ENCODE measurements around the gene AP4S1.

AP4S1 gene

DNA sequence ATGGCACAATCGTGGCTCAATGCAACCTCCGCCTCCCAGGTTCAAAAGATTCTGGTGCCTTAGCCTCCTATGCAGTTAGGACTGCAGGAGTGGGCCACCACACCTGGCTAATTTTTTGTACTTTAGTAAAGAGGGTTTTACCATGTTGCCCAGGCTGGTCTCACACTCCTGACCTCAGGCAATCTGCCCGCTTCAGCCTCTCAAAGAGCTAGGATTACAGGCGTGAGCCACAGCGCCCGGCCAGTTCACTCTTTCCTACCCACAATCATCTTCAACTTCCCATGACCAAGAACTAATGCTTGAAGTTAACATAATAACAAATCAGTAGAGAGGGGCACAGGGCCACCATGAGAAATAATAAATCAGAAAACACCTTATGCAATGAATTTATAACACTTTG, 99.8 kb downstream of the AP4S1 start:
- H3K4me3 ChIP-seq (ENCODE audit: low read depth in 1 of 5, low read length in 5 of 5) = no peak overlapping the region
- H3K27ac ChIP-seq (ENCODE audit: low read depth, low read length) = no peak overlapping the region
- H3K9ac ChIP-seq (ENCODE audit: low read length in 5 of 5) = no peak overlapping the region
- H3K36me3 ChIP-seq (ENCODE audit: control insufficient read depth in 5 of 5, insufficient read depth in 5 of 5, low read length in 5 of 5) = peaks cover 53 to 78% (median 59%) of the 10 kb centered on the region in 5 donors
- peaks cover 0 to 5% (median 0%) of the 10 kb centered on the region in 5 donors for H3K4me1 ChIP-seq (ENCODE audit: control insufficient read depth in 5 of 5, insufficient read depth in 5 of 5, low read length in 5 of 5)
- H3K9me3 ChIP-seq (ENCODE audit: control insufficient read depth in 5 of 5, low read length in 5 of 5) = no peaks in the 10 kb centered on the region
- H3K27me3 ChIP-seq (ENCODE audit: control insufficient read depth in 5 of 5, insufficient read depth in 4 of 5, low read length in 5 of 5) = no peaks in the 10 kb centered on the region

- H3K9ac ChIP-seq (ENCODE audit: low read length in 5 of 5) = no peak overlapping the region
- H3K4me3 ChIP-seq (ENCODE audit: low read depth in 1 of 5, low read length in 5 of 5) = no peak overlapping the region
- no peak overlapping the region for H3K27ac ChIP-seq (ENCODE audit: low read depth, low read length)
- no peaks in the 10 kb centered on the region for H3K27me3 ChIP-seq (ENCODE audit: control insufficient read depth in 5 of 5, insufficient read depth in 4 of 5, low read length in 5 of 5)
- no peaks in the 10 kb centered on the region for H3K4me1 ChIP-seq (ENCODE audit: control insufficient read depth in 5 of 5, insufficient read depth in 5 of 5, low read length in 5 of 5)
- peaks cover 43 to 76% (median 58%) of the 10 kb centered on the region in 5 donors for H3K36me3 ChIP-seq (ENCODE audit: control insufficient read depth in 5 of 5, insufficient read depth in 5 of 5, low read length in 5 of 5)
- no peaks in the 10 kb centered on the region for H3K9me3 ChIP-seq (ENCODE audit: control insufficient read depth in 5 of 5, low read length in 5 of 5)
Measured at GRCh38 chr14:31126680-31127079, 101.2 kb downstream of the AP4S1 start.

- H3K9ac ChIP-seq (ENCODE audit: low read length in 5 of 5) = no peak overlapping the region
- peaks cover 36 to 76% (median 58%) of the 10 kb centered on the region in 5 donors for H3K36me3 ChIP-seq (ENCODE audit: control insufficient read depth in 5 of 5, insufficient read depth in 5 of 5, low read length in 5 of 5)
- no peak overlapping the region for H3K27ac ChIP-seq (ENCODE audit: low read depth, low read length)
Measured at GRCh38 chr14:31127690-31128089, 102.2 kb downstream of the AP4S1 start.

GRCh38 chr14:31128601-31129526, 103.4 kb downstream of the AP4S1 start:
- Histone ChIP-seq H3K9me3 (ENCODE audit: control insufficient read depth in 5 of 5, low read length in 5 of 5) (no peaks in the 10 kb centered on the region), H3K27me3 (ENCODE audit: control insufficient read depth in 5 of 5, insufficient read depth in 4 of 5, low read length in 5 of 5) (no peaks in the 10 kb centered on the region), H3K4me3 (ENCODE audit: low read depth in 1 of 5, low read length in 5 of 5) (no peak overlapping the region), H3K36me3 (ENCODE audit: control insufficient read depth in 5 of 5, insufficient read depth in 5 of 5, low read length in 5 of 5) (peaks cover 41 to 79% (median 51%) of the 10 kb centered on the region in 5 donors), H3K27ac (ENCODE audit: low read depth, low read length) (no peak overlapping the region), H3K9ac (ENCODE audit: low read length in 5 of 5) (peak overlapping the region in 1 of 5 donors; percentile 9), H3K4me1 (ENCODE audit: control insufficient read depth in 5 of 5, insufficient read depth in 5 of 5, low read length in 5 of 5) (no peaks in the 10 kb centered on the region)

More at GRCh38 chr14:31127690-31128089, 102.2 kb downstream of the AP4S1 start:
- H3K27me3 ChIP-seq (ENCODE audit: control insufficient read depth in 5 of 5, insufficient read depth in 4 of 5, low read length in 5 of 5) = no peaks in the 10 kb centered on the region
- no peak overlapping the region for H3K4me3 ChIP-seq (ENCODE audit: low read depth in 1 of 5, low read length in 5 of 5)
- no peaks in the 10 kb centered on the region for H3K4me1 ChIP-seq (ENCODE audit: control insufficient read depth in 5 of 5, insufficient read depth in 5 of 5, low read length in 5 of 5)
- no peaks in the 10 kb centered on the region for H3K9me3 ChIP-seq (ENCODE audit: control insufficient read depth in 5 of 5, low read length in 5 of 5)

DNA sequence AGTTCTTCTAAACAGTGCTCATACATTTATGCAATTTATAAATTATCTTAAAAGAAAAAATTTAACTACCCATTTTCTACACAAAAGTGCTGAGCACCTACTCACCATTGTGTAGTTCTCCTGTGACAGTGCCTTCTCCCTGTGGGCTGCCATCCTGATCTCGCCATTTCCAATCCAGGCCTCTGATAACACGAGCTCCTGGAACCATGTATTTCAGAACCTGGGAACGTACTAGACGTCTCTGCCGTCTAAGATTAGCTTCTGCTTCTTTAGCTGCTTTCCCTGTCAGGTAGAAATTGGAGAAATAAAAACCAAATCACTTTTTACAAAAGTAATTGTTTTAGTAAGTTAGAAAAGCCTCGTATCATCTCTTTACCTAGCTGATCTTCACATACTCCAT, 107.7 kb downstream of the AP4S1 start:
- H3K4me3 ChIP-seq (ENCODE audit: low read depth in 1 of 5, low read length in 5 of 5) = no peak overlapping the region
- no peak overlapping the region for H3K9ac ChIP-seq (ENCODE audit: low read length in 5 of 5)
- H3K27ac ChIP-seq (ENCODE audit: low read depth, low read length) = no peak overlapping the region
- H3K4me1 ChIP-seq (ENCODE audit: control insufficient read depth in 5 of 5, insufficient read depth in 5 of 5, low read length in 5 of 5) = peaks cover 0 to 1% (median 0%) of the 10 kb centered on the region in 5 donors
- H3K9me3 ChIP-seq (ENCODE audit: control insufficient read depth in 5 of 5, low read length in 5 of 5) = no peaks in the 10 kb centered on the region
- H3K36me3 ChIP-seq (ENCODE audit: control insufficient read depth in 5 of 5, insufficient read depth in 5 of 5, low read length in 5 of 5) = peaks cover 43 to 83% (median 55%) of the 10 kb centered on the region in 5 donors
- H3K27me3 ChIP-seq (ENCODE audit: control insufficient read depth in 5 of 5, insufficient read depth in 4 of 5, low read length in 5 of 5) = no peaks in the 10 kb centered on the region

- Histone ChIP-seq H3K4me1 (ENCODE audit: control insufficient read depth in 5 of 5, insufficient read depth in 5 of 5, low read length in 5 of 5) (peaks cover 0 to 6% (median 0%) of the 10 kb centered on the region in 5 donors), H3K9ac (ENCODE audit: low read length in 5 of 5) (no peak overlapping the region), H3K4me3 (ENCODE audit: low read depth in 1 of 5, low read length in 5 of 5) (no peak overlapping the region), H3K36me3 (ENCODE audit: control insufficient read depth in 5 of 5, insufficient read depth in 5 of 5, low read length in 5 of 5) (peaks cover 42 to 79% (median 68%) of the 10 kb centered on the region in 5 donors), H3K27ac (ENCODE audit: low read depth, low read length) (no peak overlapping the region), H3K27me3 (ENCODE audit: control insufficient read depth in 5 of 5, insufficient read depth in 4 of 5, low read length in 5 of 5) (no peaks in the 10 kb centered on the region), H3K9me3 (ENCODE audit: control insufficient read depth in 5 of 5, low read length in 5 of 5) (no peaks in the 10 kb centered on the region)
Measured at GRCh38 chr14:31137214-31137889, 111.9 kb downstream of the AP4S1 start.

- H3K27ac ChIP-seq (ENCODE audit: low read depth, low read length) = no peak overlapping the region
- H3K9ac ChIP-seq (ENCODE audit: low read length in 5 of 5) = no peak overlapping the region
- no peaks in the 10 kb centered on the region for H3K9me3 ChIP-seq (ENCODE audit: control insufficient read depth in 5 of 5, low read length in 5 of 5)
- H3K4me3 ChIP-seq (ENCODE audit: low read depth in 1 of 5, low read length in 5 of 5) = no peak overlapping the region
- peaks cover 0 to 6% (median 0%) of the 10 kb centered on the region in 5 donors for H3K4me1 ChIP-seq (ENCODE audit: control insufficient read depth in 5 of 5, insufficient read depth in 5 of 5, low read length in 5 of 5)
- H3K36me3 ChIP-seq (ENCODE audit: control insufficient read depth in 5 of 5, insufficient read depth in 5 of 5, low read length in 5 of 5) = peaks cover 41 to 74% (median 66%) of the 10 kb centered on the region in 5 donors
- no peaks in the 10 kb centered on the region for H3K27me3 ChIP-seq (ENCODE audit: control insufficient read depth in 5 of 5, insufficient read depth in 4 of 5, low read length in 5 of 5)
Measured at GRCh38 chr14:31138301-31138700, 112.9 kb downstream of the AP4S1 start.

- Histone ChIP-seq H3K4me3 (ENCODE audit: low read depth in 1 of 5, low read length in 5 of 5) (no peak overlapping the region), H3K27me3 (ENCODE audit: control insufficient read depth in 5 of 5, insufficient read depth in 4 of 5, low read length in 5 of 5) (no peaks in the 10 kb centered on the region), H3K27ac (ENCODE audit: low read depth, low read length) (no peak overlapping the region), H3K36me3 (ENCODE audit: control insufficient read depth in 5 of 5, insufficient read depth in 5 of 5, low read length in 5 of 5) (peaks cover 47 to 74% (median 68%) of the 10 kb centered on the region in 5 donors), H3K9ac (ENCODE audit: low read length in 5 of 5) (no peak overlapping the region), H3K9me3 (ENCODE audit: control insufficient read depth in 5 of 5, low read length in 5 of 5) (no peaks in the 10 kb centered on the region), H3K4me1 (ENCODE audit: control insufficient read depth in 5 of 5, insufficient read depth in 5 of 5, low read length in 5 of 5) (peaks cover 0 to 6% (median 0%) of the 10 kb centered on the region in 5 donors)
Measured at GRCh38 chr14:31139301-31139847, 113.9 kb downstream of the AP4S1 start.

GRCh38 chr14:31142455-31143087, 117.1 kb downstream of the AP4S1 start:
- H3K9me3 ChIP-seq (ENCODE audit: control insufficient read depth in 5 of 5, low read length in 5 of 5) = no peaks in the 10 kb centered on the region
- H3K9ac ChIP-seq (ENCODE audit: low read length in 5 of 5) = no peak overlapping the region
- H3K27me3 ChIP-seq (ENCODE audit: control insufficient read depth in 5 of 5, insufficient read depth in 4 of 5, low read length in 5 of 5) = no peaks in the 10 kb centered on the region
- H3K36me3 ChIP-seq (ENCODE audit: control insufficient read depth in 5 of 5, insufficient read depth in 5 of 5, low read length in 5 of 5) = peaks cover 44 to 75% (median 69%) of the 10 kb centered on the region in 5 donors
- H3K4me3 ChIP-seq (ENCODE audit: low read depth in 1 of 5, low read length in 5 of 5) = no peak overlapping the region
- H3K27ac ChIP-seq (ENCODE audit: low read depth, low read length) = no peak overlapping the region
- H3K4me1 ChIP-seq (ENCODE audit: control insufficient read depth in 5 of 5, insufficient read depth in 5 of 5, low read length in 5 of 5) = peaks cover 0 to 6% (median 0%) of the 10 kb centered on the region in 5 donors
